CD4-positive, alpha-beta memory T cell (primary cell): ENCODE data around the gene COL5A1. TPM values are rescaled to one million over a fixed set of nuclear protein-coding genes. Genes with fewer than 3 reads are reported as not detected.

ENCODE experiments used
- CTCF ChIA-PET: fragments of 350-600 bp; sonication (Branson Sonifier 250); formaldehyde crosslinking; loops from one replicate; lab custom pipeline; 2021; ENCODE audit warnings: inconsistent platforms; ENCODE audit not compliant: partially characterized antibody; lab: Charles Lee
- POLR2A ChIA-PET: fragments of 350-600 bp; sonication (Branson Sonifier 250); formaldehyde crosslinking; loops from one replicate; lab custom pipeline; 2021; ENCODE audit not compliant: partially characterized antibody; lab: Charles Lee
- DNase-seq, 5 donors: peaks; one replicate each; pipeline versions ENCODE4 v3.0.0 to v3.0.0-alpha.2; 2020 to 2022; ENCODE audit warnings: mixed read lengths in 1 of 5
- H3K27ac ChIP-seq: one replicate; pipeline ENCODE4 v1.7.0; 2013; ENCODE audit warnings: low read depth, low read length
- H3K27me3 ChIP-seq: 2 replicates; pipeline ENCODE4 v1.7.0; 2013; ENCODE audit warnings: mild to moderate bottlenecking, low read length, moderate library complexity; ENCODE audit not compliant: insufficient read depth
- H3K36me3 ChIP-seq: 2 replicates; pipeline ENCODE4 v1.7.0; 2013; ENCODE audit warnings: mild to moderate bottlenecking, low read length, moderate library complexity; ENCODE audit not compliant: insufficient read depth
- H3K4me1 ChIP-seq: 2 replicates; pipeline ENCODE4 v1.7.0; 2013; ENCODE audit warnings: mild to moderate bottlenecking, low read length, moderate library complexity; ENCODE audit not compliant: insufficient read depth
- H3K4me3 ChIP-seq, 2 donors: one replicate each; pipeline ENCODE4 v1.7.0; 2013; ENCODE audit warnings: low read length in 2 of 2, mild to moderate bottlenecking in 1 of 2
- H3K9me3 ChIP-seq, 2 donors: one replicate each; pipeline ENCODE4 v1.7.0; 2013; ENCODE audit warnings: low read length in 2 of 2, control low read depth in 1 of 2; ENCODE audit not compliant: control insufficient read depth in 1 of 2
- H3K27ac Mint-ChIP-seq, 7 donors: one replicate each; pipeline ENCODE4 v1.8.0; 2020 to 2021; ENCODE audit warnings: mixed read lengths in 7 of 7, mild to moderate bottlenecking in 6 of 7, inconsistent platforms in 3 of 7, moderate library complexity in 3 of 7
- H3K27me3 Mint-ChIP-seq, 2 donors: one replicate each; pipeline ENCODE4 v1.8.0; 2020 to 2021; ENCODE audit warnings: mixed read lengths in 2 of 2
- H3K36me3 Mint-ChIP-seq, 2 donors: one replicate each; pipeline ENCODE4 v1.8.0; 2020 to 2021; ENCODE audit warnings: mixed read lengths in 2 of 2, inconsistent platforms in 1 of 2, mild to moderate bottlenecking in 1 of 2
- H3K4me1 Mint-ChIP-seq, 4 donors: one replicate each; pipeline ENCODE4 v1.8.0; 2020 to 2021; ENCODE audit warnings: mixed read lengths in 4 of 4, mild to moderate bottlenecking in 1 of 4
- H3K4me3 Mint-ChIP-seq, 8 donors: one replicate each; pipeline ENCODE4 v1.8.0; 2020 to 2021; ENCODE audit warnings: mixed read lengths in 8 of 8, mild to moderate bottlenecking in 7 of 8, moderate library complexity in 6 of 8, inconsistent platforms in 3 of 8
- H3K9me3 Mint-ChIP-seq, 8 donors: one replicate each; pipeline ENCODE4 v1.8.0; 2020 to 2021; ENCODE audit warnings: mixed read lengths in 8 of 8, mild to moderate bottlenecking in 5 of 8, inconsistent platforms in 3 of 8, moderate library complexity in 1 of 8
- intact Hi-C: fragments of 100-400 bp; cut with micrococcal nuclease; formaldehyde crosslinking; loops from one replicate; pipeline ENCODE4 v1.15.1; 2023
- polyA plus RNA-seq, 2 donors: library from polyadenylated mRNA; unstranded; fragments of 300-500 nt; fragmentation: Illumina TruSeq; gene quantifications; one replicate each; pipeline ENCODE4 v1.2.3, GENCODE V29; 2021
- total RNA-seq, 2 experiments: library from RNA; stranded (reverse); gene quantifications; one replicate each; pipeline ENCODE4 v1.2.3, GENCODE V29; 2021

Gene COL5A1
- total and polyA plus RNA-seq, 4 experiments from 2014 or later, result 0.36 to 1.6 (median 1.5) TPM; not detected in 1

DNA sequence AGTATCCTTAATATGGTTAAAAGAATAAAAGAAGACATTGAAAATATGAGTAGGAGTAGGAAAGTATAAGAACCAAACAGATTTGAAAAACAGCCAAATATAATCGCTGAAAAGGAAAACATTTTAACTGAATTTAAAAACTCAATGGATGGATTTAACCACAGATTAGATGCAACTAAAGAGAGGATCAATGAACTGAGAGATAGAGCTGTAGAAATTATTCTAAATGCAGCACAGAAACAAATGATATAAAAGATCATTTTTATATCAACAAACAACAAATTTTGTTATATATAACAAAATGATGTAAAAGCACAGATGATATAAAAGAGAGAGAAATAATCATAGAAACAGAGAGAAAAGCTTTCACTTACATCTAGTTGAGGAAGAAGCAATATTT is 29.3 kb upstream of the COL5A1 start:
- H3K27ac Mint-ChIP-seq, result no peak overlapping the region
- intact Hi-C loops, result no loop called here
- no peak for DNase-seq
- Histone ChIP-seq H3K4me3 (no peak overlapping the region), H3K27me3 (no peaks in the 10 kb centered on the region), H3K36me3 (no peaks in the 10 kb centered on the region), H3K27ac (no peak overlapping the region), H3K9me3 (no peaks in the 10 kb centered on the region), H3K4me1 (no peaks in the 10 kb centered on the region)
- ChIA-PET POLR2A (no interaction called here), CTCF (no interaction called here)
- H3K4me1 Mint-ChIP-seq, result no peaks in the 10 kb centered on the region
- H3K4me3 Mint-ChIP-seq, result no peak overlapping the region
- peaks cover 0 to 31% (median 15%) of the 10 kb centered on the region in 8 donors for H3K9me3 Mint-ChIP-seq
- H3K27me3 Mint-ChIP-seq, result peaks cover 4 to 10% of the 10 kb centered on the region in 2 donors
- no peaks in the 10 kb centered on the region for H3K36me3 Mint-ChIP-seq

GRCh38 chr9:134612715-134613114 is 28.9 kb upstream of the COL5A1 start:
- Mint-ChIP-seq H3K36me3 (no peaks in the 10 kb centered on the region), H3K4me1 (no peaks in the 10 kb centered on the region), H3K27ac (no peak overlapping the region), H3K4me3 (no peak overlapping the region), H3K27me3 (peaks cover 4 to 10% of the 10 kb centered on the region in 2 donors), H3K9me3 (peaks cover 0 to 31% (median 15%) of the 10 kb centered on the region in 8 donors)
- Histone ChIP-seq H3K9me3 (no peaks in the 10 kb centered on the region), H3K4me1 (no peaks in the 10 kb centered on the region), H3K36me3 (no peaks in the 10 kb centered on the region), H3K27me3 (no peaks in the 10 kb centered on the region), H3K27ac (no peak overlapping the region), H3K4me3 (no peak overlapping the region)
- ChIA-PET POLR2A (no interaction called here), CTCF (no interaction called here)
- DNase-seq, result no peak
- intact Hi-C loops, result no loop called here

DNA sequence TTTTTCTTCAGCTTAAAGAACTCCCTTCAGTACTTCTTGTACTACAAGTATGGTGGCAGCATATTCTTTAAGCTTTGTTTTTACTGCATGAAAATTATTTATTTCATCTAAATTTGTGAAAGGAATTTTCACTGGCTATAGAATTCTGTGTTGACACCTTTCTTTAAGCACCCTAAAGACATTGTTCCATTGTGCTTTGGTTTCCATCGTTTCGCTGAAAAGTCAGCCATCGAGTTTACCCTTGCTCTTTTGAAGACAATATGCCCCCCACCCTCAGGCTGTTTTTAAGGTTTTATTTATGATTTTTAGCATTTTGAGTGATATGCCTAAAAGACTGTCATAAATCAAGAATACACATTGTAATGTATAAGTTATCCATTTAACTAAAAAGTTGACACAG is 27.3 kb upstream of the COL5A1 start:
- Histone ChIP-seq H3K4me3 (no peak overlapping the region), H3K27me3 (no peaks in the 10 kb centered on the region), H3K9me3 (no peaks in the 10 kb centered on the region), H3K36me3 (no peaks in the 10 kb centered on the region), H3K27ac (no peak overlapping the region), H3K4me1 (no peaks in the 10 kb centered on the region)
- ChIA-PET CTCF (no interaction called here), POLR2A (no interaction called here)
- Mint-ChIP-seq H3K4me1 (no peaks in the 10 kb centered on the region), H3K27me3 (peaks cover 3 to 8% of the 10 kb centered on the region in 2 donors), H3K9me3 (peaks cover 0 to 31% (median 14%) of the 10 kb centered on the region in 8 donors), H3K36me3 (no peaks in the 10 kb centered on the region), H3K4me3 (no peak overlapping the region), H3K27ac (no peak overlapping the region)
- intact Hi-C loops, result no loop called here
- no peak for DNase-seq

- Histone ChIP-seq H3K4me1 (no peaks in the 10 kb centered on the region), H3K9me3 (no peaks in the 10 kb centered on the region), H3K27ac (no peak overlapping the region), H3K27me3 (no peaks in the 10 kb centered on the region), H3K4me3 (no peak overlapping the region), H3K36me3 (no peaks in the 10 kb centered on the region)
- peaks cover 0 to 31% (median 14%) of the 10 kb centered on the region in 8 donors for H3K9me3 Mint-ChIP-seq
- POLR2A ChIA-PET, result no interaction called here
- intact Hi-C loops, result no loop called here
- H3K4me3 Mint-ChIP-seq, result no peak overlapping the region
- no peaks in the 10 kb centered on the region for H3K36me3 Mint-ChIP-seq
- H3K27me3 Mint-ChIP-seq, result peaks cover 0 to 2% of the 10 kb centered on the region in 2 donors
- DNase-seq, result no peak
- CTCF ChIA-PET, result no interaction called here
- H3K27ac Mint-ChIP-seq, result no peak overlapping the region
- H3K4me1 Mint-ChIP-seq, result no peaks in the 10 kb centered on the region
Measured at GRCh38 chr9:134616341-134616740, 25.3 kb upstream of the COL5A1 start.

- H3K27ac ChIP-seq, result no peak overlapping the region
- DNase-seq, result no peak
- H3K27me3 ChIP-seq, result no peaks in the 10 kb centered on the region
- Mint-ChIP-seq H3K9me3 (peaks cover 0 to 24% (median 11%) of the 10 kb centered on the region in 8 donors), H3K4me3 (no peak overlapping the region), H3K27me3 (peaks cover 2% of the 10 kb centered on the region in 2 donors), H3K4me1 (no peaks in the 10 kb centered on the region), H3K36me3 (no peaks in the 10 kb centered on the region), H3K27ac (no peak overlapping the region)
- no peaks in the 10 kb centered on the region for H3K36me3 ChIP-seq
- no peaks in the 10 kb centered on the region for H3K4me1 ChIP-seq
- H3K4me3 ChIP-seq, result no peak overlapping the region
- POLR2A ChIA-PET, result no interaction called here
- H3K9me3 ChIP-seq, result no peaks in the 10 kb centered on the region
- intact Hi-C loops, result no loop called here
- CTCF ChIA-PET, result no interaction called here
Measured at GRCh38 chr9:134617246-134617645, 24.4 kb upstream of the COL5A1 start.

GRCh38 chr9:134617836-134618162 is 23.8 kb upstream of the COL5A1 start:
- no peak overlapping the region for H3K4me3 ChIP-seq
- H3K36me3 Mint-ChIP-seq, result no peaks in the 10 kb centered on the region
- DNase-seq, result no peak
- no peaks in the 10 kb centered on the region for H3K4me1 ChIP-seq
- no peak overlapping the region for H3K27ac ChIP-seq
- no peak overlapping the region for H3K27ac Mint-ChIP-seq
- H3K27me3 ChIP-seq, result no peaks in the 10 kb centered on the region
- CTCF ChIA-PET, result no interaction called here
- peaks cover 0 to 2% of the 10 kb centered on the region in 2 donors for H3K27me3 Mint-ChIP-seq
- no peaks in the 10 kb centered on the region for H3K36me3 ChIP-seq
- H3K4me1 Mint-ChIP-seq, result no peaks in the 10 kb centered on the region
- intact Hi-C loops, result no loop called here
- H3K4me3 Mint-ChIP-seq, result no peak overlapping the region
- H3K9me3 ChIP-seq, result no peaks in the 10 kb centered on the region
- peaks cover 0 to 19% (median 6%) of the 10 kb centered on the region in 8 donors for H3K9me3 Mint-ChIP-seq
- POLR2A ChIA-PET, result interaction anchor here (0.6 kb wide), 1 partner anchor 43 kb away, joined by 3 read pairs; no protein-coding TSS in a partner anchor

DNA sequence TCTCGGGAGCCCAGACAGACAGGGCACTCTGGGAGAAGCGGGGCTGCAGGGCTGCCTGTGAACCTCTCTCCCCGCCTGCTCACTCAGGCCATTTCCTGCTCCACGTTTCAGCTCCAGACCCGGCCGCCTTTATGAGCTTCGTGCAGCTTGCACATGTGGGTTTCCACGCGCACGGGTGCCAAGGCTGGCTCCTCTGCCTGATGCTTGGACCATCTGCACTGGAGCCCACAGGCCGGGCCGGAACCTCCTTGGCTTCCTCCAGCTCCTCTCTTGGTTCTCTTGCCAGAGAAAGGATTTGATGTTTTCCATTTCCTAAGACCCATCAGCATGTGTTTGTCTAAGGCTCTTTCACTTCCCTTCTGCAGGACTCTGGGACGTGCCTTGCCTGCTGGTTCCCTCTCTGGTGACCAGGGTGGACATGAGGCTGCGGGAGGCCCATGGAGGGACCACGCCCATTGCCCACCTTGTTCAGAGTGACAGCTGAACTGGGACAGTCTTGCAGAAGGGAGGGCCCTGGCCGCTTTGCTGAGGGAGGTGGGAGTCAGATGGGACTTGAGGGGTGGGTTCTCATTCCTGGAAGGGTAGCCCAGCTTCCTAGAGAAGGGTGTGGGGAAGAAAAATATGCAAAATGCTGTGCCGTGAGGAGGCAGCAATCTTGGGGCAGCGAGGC is 23.3 kb upstream of the COL5A1 start:
- H3K4me3 ChIP-seq, result no peak overlapping the region
- peaks cover 0 to 2% of the 10 kb centered on the region in 2 donors for H3K27me3 Mint-ChIP-seq
- no peaks in the 10 kb centered on the region for H3K27me3 ChIP-seq
- no peaks in the 10 kb centered on the region for H3K4me1 Mint-ChIP-seq
- no peak for DNase-seq
- intact Hi-C loops, result no loop called here
- POLR2A ChIA-PET, result interaction anchor here (0.6 kb wide), 1 partner anchor 43 kb away, joined by 3 read pairs; no protein-coding TSS in a partner anchor
- no peak overlapping the region for H3K4me3 Mint-ChIP-seq
- H3K9me3 ChIP-seq, result no peaks in the 10 kb centered on the region
- H3K36me3 Mint-ChIP-seq, result no peaks in the 10 kb centered on the region
- no peaks in the 10 kb centered on the region for H3K4me1 ChIP-seq
- H3K27ac Mint-ChIP-seq, result no peak overlapping the region
- no peak overlapping the region for H3K27ac ChIP-seq
- H3K9me3 Mint-ChIP-seq, result peaks cover 0 to 16% (median 4%) of the 10 kb centered on the region in 8 donors
- no peaks in the 10 kb centered on the region for H3K36me3 ChIP-seq
- CTCF ChIA-PET, result no interaction called here
